ENCODE results near the gene EPHA4.

The EPHA4 gene

GRCh38 chr2:221465776-221466175, 106.3 kb downstream of the EPHA4 start:
- DNase-seq = no peak

DNA sequence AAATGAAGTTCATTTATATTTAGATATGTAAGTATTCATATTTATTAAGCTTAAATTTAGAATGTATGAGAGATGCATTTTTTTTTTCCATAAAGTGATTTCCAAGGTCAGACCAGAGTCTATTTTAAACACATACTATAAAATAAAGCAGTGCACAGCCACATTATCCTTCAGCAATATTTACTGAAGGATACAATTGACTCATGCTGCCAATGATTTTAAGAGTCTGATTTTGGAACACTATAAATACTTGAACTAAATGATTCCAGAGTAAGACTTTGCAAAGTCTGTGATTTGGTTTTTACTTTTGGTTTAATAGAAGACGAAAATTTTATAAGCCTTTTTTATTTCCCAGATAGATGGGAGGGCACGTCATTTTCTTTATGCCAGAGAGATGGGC, 107.1 kb downstream of the EPHA4 start:
- no peak for DNase-seq

DNA sequence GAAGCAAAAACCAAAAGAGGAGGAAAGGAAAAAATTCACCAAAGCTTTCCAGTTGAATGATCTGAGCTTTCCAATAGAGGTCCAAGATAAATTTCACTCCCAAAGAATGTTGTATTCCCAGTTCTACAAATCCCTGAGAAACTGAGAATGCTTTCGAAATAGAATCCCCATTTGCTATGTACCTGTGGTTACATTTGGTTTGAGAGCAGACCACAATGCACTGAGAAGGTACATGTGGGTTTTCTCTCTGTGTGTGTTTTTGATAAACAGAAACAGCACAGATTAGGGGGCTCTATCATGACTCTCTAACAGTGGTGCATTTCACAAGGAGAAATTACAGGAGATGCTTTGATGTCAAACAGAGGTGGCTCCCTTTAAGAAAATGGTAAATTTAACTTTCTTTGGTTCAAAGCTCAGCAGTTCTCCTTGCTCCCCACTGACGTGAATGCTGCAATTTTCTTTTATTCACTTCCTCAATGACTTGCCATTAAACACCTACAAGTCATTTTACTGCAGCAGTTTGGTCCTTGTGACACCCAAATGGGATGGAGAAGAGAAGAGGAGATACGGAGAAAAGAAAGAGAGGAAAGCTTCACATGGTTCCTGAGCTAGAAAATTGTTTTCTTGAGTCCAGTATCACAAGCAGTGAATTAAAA, 108.7 kb downstream of the EPHA4 start:
- no peak for DNase-seq

DNA sequence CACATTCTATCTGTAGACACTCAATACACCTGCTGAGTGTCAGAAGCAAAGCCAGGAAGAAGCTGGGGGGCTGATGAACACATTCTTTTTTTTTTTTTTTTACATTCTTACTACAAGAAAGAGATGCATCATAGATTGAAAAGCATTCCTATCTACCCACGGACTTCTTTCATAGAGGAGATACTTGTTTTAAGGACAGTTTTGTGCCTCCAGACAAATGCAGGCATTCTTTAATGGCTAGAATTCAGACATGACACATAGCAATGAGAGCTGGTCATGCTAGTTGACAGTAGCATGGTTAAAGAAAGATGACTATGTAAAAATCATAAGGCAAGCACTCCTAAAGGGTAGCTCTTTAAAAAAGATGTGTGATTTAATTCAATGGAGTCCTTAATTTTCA, 110.2 kb downstream of the EPHA4 start:
- DNase-seq = no peak

- no peak for DNase-seq
Observed at GRCh38 chr2:221460136-221460535, 112.0 kb downstream of the EPHA4 start.

- no peak for DNase-seq
Observed at GRCh38 chr2:221458578-221458977, 113.5 kb downstream of the EPHA4 start.

DNA sequence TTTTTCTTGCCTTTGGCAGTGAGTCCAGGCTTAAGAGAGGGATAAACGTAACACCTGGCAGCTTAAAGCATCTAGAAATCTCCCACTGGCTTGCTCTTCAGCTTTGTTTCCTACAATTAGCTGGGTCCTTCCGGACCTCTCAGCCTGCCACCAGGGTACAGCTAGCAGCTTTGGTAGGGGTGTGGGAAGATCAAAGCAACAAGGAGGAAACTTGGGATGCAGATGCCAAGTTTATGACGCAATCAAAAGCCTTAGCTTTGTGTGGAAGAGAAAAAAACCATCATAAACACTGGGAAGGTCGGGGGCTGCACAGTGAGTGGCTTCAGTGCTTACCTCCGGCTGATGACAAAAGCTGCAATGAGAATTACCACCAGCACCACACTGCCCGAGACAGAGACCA, 116.9 kb downstream of the EPHA4 start:
- DNase-seq = no peak

DNA sequence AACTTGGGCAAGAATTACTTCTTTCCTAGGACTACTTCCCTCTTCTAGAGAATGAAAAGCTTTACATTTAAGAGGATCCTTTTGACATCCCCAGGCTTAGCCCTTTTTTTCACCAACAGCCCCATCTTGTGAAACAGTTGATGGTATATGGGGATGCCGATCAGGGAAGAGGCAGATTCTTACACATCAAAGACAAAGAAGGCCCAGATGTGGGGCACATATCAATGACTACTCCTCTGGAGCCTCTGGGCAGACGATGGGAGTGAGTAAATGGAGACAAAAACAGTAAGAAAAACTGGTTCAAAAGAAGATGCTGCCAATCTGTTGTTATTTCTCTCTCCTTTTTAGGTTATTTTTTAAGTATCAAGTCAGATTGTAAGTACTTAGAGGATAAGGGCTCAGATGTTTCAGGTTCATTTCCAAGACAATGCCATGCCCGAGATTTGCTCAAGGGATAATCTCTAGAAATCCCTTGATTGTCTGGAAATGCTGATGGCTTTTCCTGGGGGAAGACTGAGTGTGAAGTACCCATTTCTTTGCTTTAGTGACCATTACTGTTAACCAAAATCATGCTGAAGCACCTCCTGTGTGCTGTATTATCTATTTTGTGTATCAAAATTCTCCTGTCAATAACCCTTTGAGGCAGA, 117.5 kb downstream of the EPHA4 start:
- no peak for DNase-seq

DNA sequence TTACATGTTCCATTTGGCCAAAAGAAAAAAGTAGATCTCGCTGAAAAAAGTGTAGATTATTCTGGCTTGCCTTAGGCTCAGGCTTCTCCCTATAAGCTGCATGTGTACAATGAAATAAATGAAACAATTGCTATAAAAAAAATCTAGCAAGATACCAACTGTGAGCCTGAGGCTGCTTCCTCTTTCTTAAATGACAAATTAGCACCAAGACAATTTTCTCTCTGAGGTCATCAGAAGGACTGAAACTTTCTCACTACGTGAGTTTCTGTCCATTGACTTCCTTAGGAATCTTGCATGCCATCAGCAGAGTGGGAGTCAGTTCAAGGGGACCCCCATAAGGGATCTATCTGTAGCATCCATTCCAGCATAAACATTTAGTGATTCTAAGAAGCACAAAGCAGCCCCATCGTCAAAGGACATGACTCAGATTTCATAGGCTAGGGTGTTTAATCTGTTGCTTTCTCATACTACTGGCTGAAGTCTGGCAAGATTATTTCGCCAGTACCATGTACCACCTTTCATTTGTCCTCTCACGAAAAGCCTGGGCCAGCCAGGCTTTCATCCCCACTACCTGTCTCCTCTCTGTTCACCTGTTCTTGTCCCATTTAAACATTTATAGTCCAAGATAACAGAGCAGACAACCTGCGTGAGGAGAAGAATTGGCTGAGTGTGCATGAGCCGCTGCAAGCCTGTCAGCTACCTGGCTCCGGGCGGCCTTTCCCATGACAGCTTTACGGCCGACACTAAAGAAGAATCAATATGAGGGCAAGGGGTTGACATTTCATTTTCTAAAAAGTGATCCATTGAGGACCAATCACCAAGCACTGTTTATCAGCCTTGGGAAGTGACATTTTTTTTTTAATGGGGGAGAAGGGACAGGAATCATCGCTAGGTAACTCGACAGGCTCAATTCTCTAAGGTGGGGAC, 120.0 kb downstream of the EPHA4 start:
- DNase-seq = no peak

- no peak for DNase-seq
Observed at GRCh38 chr2:221450280-221450679, 121.8 kb downstream of the EPHA4 start.

- DNase-seq = no peak
Observed at GRCh38 chr2:221449406-221449805, 122.7 kb downstream of the EPHA4 start.

DNA sequence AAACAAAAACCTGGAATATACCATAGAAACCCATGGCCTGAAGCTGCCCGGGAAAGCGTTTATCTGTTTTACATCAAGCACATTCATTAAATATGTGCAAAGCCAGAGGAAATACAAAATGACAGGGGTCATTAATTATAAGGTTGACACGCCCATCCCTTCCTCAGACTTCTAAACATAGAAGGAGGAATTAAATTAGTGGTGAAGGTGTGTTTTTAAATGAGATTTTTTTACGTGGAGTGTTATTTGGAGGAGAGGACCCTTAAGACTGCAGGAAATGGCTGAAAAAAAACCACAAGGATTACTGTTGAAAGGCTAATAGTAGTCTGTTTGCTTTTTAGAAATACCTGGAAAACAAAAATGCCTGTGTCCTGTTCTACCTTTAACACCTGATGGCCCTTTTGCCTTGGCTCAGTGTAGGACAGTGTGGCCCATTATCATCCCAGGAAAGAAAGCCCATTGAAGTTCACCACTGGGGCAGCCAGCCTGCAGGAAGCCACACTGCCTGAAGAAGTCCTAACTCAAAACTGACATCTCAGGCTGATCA, 123.2 kb downstream of the EPHA4 start:
- DNase-seq = no peak

DNA sequence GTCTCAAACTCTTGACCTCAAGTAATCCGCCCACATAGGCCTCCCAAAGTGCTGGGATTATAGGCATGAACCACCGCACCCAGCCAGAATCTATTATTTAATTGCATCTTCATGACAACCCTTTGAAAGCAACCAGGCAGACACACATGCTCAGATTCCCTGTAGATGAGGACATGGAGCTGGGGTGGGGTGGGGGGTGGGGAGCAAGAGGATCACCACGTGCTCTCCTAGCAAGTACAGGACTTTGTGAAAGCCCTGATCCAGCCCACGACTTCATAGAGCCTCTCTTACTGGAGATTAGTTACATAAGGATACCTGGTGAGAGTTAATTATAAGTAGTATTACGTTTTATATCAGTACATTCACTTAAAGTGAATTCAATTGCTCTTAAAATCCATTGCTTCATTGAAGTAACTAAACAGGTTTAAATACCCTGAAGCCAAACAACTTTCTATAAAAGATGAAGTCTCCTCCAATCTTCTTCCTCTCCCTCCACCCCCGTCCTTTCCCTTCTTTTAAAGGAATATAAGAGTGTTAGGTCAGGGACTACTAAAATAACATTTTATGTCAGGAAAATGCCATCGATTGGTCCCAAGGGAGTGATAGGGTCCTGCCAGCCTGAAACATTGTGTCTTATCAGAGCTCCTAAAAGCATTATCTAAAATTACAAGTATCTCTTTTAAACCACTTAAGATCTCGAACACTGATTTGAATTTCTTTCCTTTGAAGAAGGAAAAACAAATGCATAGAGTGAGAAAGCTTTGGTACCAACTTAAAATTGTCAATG, 123.9 kb downstream of the EPHA4 start:
- DNase-seq = no peak

DNA sequence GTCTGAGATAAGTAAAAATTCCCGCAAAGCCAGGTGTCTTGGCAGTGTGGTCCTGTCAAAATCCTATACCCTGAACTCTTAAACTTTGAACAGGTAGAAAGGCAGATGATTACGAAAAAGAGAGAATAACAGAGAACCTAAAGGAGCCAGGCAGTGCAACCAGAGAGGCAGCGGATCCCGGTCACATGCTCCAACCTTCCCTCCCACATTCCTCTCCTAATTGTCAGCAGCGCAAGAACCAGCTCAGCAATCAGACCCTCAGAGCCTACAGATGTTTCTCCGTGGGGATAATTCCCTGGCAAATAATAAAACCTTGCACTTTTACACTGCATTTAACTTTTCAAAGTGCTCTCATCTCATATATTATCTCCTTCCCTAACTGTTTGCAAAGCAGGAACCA, 124.8 kb downstream of the EPHA4 start:
- no peak for DNase-seq

DNA sequence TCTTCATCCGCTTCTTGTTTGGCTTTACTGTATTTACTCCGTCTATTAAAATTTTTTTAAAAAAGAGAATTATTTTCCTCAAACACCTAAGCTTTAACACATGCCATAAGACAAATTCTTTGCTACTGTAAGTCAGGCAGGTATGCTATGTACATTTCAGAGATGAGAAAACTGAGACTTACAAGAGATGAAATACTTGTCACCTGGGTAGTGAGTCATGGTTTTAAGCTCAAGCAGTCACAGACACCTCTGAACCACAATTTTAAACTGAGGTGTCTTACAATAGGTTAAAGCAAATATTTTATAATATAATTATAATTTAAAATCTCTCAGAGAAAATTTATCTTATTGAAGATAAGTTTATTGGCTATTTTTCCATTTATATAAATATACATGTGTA, 126.0 kb downstream of the EPHA4 start:
- DNase-seq = no peak

- DNase-seq = no peak
Observed at GRCh38 chr2:221444106-221444505, 128.0 kb downstream of the EPHA4 start.

GRCh38 chr2:221443645-221444044, 128.5 kb downstream of the EPHA4 start:
- no peak for DNase-seq

- no peak for DNase-seq
Observed at GRCh38 chr2:221442128-221442527, 130.0 kb downstream of the EPHA4 start.

GRCh38 chr2:221439761-221440479, 132.2 kb downstream of the EPHA4 start:
- no peak for DNase-seq

- no peak for DNase-seq
Observed at GRCh38 chr2:221437056-221437455, 135.0 kb downstream of the EPHA4 start.

GRCh38 chr2:221435171-221435570, 136.9 kb downstream of the EPHA4 start:
- no peak for DNase-seq

DNA sequence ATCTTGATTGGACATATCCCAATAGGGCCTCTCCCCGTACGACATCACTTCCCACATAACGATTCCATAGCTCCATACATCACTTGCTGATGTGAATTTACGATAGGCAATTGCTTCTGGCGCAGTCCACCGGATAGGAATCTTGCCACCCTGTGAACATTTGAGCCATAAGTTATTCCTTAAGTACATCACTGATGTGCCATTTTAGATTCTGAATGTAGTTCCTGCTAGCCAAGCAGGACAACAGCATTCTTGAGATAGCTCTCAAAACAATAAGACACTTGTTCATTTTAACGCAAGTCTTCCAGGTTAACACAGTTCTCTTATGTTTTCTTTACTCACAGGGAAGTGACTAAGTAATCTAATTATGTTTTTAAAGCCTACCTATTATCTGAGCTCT, 138.0 kb downstream of the EPHA4 start:
- no peak for DNase-seq
